GM10266 (cell line): ENCODE data around the gene NEURL1B.

Experiments
- DNase-seq: peaks from one replicate; pipeline ENCODE4 v3.0.0; 2012; ENCODE audit errors: extremely low spot score
- TF ChIP-seq, protein P1 (sequence below): IDR thresholded peaks from 2 replicates; pipeline ENCODE4 v1.5.1; 2012; ENCODE audit warnings: mild to moderate bottlenecking, low read depth; ENCODE audit not compliant: control insufficient read depth, insufficient read depth; ENCODE audit errors: missing control alignments

NEURL1B gene

GRCh38 chr5:172699999-172700364 is 58.9 kb downstream of the NEURL1B start:
- TF ChIP-seq, protein P1, sequence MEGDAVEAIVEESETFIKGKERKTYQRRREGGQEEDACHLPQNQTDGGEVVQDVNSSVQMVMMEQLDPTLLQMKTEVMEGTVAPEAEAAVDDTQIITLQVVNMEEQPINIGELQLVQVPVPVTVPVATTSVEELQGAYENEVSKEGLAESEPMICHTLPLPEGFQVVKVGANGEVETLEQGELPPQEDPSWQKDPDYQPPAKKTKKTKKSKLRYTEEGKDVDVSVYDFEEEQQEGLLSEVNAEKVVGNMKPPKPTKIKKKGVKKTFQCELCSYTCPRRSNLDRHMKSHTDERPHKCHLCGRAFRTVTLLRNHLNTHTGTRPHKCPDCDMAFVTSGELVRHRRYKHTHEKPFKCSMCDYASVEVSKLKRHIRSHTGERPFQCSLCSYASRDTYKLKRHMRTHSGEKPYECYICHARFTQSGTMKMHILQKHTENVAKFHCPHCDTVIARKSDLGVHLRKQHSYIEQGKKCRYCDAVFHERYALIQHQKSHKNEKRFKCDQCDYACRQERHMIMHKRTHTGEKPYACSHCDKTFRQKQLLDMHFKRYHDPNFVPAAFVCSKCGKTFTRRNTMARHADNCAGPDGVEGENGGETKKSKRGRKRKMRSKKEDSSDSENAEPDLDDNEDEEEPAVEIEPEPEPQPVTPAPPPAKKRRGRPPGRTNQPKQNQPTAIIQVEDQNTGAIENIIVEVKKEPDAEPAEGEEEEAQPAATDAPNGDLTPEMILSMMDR, result no peak
- no peak for DNase-seq

- TF ChIP-seq, protein P1, result no peak
- no peak for DNase-seq
These were observed 59.6 kb downstream of the NEURL1B start for GRCh38 chr5:172700365-172701290.

DNA sequence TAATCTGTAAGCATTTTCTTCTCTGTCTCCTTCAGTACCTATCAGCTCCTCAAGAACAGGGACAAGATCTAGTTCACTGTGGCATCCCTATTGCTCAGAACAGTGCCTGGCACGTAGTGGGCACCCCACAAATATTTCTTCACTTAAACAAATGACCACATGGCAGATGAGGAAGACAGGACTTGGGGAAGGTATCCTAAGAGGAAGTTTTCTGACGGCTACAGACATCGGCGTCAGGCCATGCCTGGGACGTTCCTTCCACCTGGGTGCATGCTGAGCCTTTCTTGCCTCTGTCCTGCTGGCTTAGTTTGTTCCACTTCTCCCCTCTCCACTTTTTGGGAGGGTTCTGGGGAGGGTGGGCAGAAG is 60.2 kb downstream of the NEURL1B start:
- TF ChIP-seq, protein P1, result no peak
- DNase-seq, result no peak

DNA sequence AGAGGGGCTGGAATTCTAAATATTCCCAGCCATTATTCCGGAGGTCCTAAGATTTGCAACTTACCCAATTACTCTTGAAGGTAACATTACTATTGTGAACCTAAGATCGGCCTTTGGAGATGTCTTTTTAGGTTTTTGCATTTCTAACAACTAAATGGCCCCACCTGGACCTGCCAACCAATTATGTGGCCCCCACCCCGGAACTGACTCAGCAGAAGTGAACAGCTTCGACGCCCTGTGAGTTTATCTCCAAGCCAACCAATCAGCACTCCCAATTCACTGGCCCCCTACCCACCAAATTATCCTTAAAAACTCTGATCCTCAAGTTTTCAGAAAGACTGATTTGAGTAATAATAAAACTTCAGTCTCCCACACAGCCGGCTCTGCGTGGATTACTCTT is 62.9 kb downstream of the NEURL1B start:
- TF ChIP-seq, protein P1, result no peak
- DNase-seq, result no peak

GRCh38 chr5:172705576-172706084 is 64.6 kb downstream of the NEURL1B start:
- DNase-seq, result no peak
- TF ChIP-seq, protein P1, result no peak

DNA sequence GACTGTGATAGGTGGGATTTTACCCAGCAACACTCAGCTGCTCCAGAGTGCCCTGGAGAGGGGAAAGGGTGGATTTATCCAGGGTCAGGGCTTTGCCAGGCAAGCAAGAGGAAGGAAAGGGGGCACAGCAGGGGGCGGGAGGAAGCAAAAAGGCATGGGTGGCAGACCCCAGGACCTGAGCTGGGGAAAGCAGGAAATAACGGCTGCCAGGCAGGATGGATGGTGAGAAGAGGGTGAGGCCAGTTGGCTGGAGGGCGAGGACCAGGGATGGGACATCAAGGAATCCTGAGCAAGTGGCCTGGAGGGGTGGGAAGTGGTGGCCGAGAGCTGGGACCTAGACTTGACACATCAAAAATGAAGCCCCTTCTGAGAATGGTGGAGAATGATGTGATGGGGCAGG is 65.7 kb downstream of the NEURL1B start:
- no peak for DNase-seq
- TF ChIP-seq, protein P1, result no peak
